Lung microvascular endothelial cell (primary cell): Measurements from ENCODE around the gene LACC1. TPM values are rescaled to one million over a fixed set of nuclear protein-coding genes. Genes with fewer than 3 reads are reported as not detected.
A peak's percentile ranks its signal among the peaks of the same experiment; 100 is the strongest.

Experiments
- DNase-seq, 2 donors: peaks; one replicate each; pipeline versions ENCODE4 v3.0.0 to v3.0.0-alpha.2; 2010; ENCODE audit warnings: low read depth in 2 of 2
- total RNA-seq: library from RNA; depleted of rRNA; stranded (reverse); fragments of >200 nt; gene quantifications from 2 replicates; pipeline ENCODE4 v1.2.1, GENCODE V29; 2014

Gene LACC1
- total RNA-seq, result 5.8 and 8.9 TPM in 2 replicates

DNA sequence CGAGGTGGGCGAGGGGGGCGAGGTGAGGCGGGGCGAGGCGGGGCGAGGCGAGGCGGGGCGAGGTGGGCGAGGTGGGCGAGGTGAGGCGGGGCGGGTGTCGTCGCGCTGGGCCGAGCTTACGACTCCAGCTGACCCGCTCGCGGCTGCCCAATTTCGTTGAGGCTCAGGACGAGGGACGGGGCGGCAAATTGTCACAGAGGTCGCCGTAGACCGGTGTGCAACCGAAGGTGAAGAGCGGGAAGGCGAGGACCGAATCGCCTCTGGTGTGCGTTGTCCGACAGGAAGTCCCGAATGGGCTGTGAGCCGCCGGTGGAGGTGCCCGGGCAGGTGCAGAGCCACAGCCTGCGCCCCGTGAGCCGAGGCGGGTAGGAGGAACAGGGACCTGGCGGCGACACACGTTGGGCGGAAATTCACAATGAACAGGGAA is at the start of gene LACC1:
TSS of gene LACC1 (plus strand) at position 150 of the 427 bp plus-strand sequence. CDS start 1,082 bp downstream, outside the sequence.
- no peak for DNase-seq

DNA sequence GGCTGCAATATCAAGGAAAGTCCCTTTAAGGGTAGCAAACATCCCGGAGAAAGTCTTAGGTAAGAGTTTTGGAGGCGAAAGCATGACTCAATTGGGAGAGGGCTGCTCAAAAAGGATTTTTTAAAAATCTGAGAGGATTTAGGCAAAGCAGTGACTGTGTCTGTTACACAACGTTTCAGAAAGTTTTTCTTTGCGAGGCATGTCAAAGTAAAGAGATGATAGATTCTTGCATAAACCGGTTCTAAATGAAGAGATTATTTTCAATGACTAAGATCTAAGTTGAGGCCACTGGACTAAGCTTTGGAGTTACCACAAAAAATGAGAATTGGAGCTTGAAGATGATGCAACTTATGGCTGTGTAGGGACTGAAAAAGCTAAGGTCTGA is 49.2 kb upstream of the LACC1 start:
- no peak for DNase-seq

DNA sequence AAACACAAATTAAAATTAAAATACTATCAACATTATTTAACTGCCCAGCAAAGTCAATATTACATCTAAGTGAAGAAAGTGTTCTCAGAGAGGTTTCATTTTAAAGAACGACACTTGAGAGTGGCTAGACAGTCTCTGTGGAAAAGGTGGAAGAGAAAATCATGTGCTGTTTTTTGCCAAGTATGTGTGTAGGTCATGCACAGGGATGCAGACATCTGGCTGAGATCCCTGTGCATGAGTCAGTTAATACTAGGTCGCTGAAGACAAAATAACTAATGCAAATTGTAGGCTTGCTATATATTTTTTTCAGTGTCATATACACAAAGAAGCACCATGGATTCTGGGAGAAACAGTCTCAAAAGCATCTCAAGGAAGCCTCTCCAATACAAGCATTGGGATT is 48.6 kb upstream of the LACC1 start:
- DNase-seq, result peak in 1 of 2 donors; percentile 5

DNA sequence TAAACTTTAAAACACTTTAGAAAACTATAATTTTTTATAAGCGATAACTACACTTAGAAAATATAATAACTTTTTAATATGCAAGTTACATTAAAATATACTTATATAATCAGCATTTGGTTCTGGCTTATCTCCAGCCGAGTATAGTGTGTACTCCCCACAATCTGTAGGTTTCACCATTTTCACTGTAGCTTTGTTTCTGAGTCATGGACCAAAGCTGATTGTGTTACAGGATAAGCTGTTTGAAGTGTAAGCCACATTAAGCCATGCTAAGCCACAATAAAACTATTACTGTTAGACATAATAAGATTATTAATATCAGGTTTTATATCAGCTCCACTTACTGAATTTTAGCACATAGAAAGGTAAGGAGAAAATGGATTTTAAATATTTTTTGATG is 44.0 kb upstream of the LACC1 start:
- no peak for DNase-seq

DNA sequence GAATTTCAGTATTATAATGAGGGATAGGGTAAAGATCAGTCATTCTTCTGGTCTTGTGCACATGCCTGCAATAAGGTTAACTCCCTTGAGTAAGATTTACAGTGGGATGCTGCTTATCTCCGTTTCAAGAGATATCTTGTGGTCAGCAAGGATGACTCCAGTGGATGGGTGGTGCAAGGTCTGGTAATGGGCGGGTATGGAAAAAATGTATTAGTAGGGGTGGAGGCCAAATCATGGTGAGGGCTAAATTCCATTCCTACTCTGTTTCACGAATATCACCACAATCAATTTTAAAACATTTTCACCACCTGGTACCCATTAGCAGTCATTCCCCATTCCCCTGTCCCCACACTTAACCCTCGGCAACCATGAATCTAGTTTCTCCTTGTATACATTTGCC is 40.8 kb upstream of the LACC1 start:
- DNase-seq, result no peak

DNA sequence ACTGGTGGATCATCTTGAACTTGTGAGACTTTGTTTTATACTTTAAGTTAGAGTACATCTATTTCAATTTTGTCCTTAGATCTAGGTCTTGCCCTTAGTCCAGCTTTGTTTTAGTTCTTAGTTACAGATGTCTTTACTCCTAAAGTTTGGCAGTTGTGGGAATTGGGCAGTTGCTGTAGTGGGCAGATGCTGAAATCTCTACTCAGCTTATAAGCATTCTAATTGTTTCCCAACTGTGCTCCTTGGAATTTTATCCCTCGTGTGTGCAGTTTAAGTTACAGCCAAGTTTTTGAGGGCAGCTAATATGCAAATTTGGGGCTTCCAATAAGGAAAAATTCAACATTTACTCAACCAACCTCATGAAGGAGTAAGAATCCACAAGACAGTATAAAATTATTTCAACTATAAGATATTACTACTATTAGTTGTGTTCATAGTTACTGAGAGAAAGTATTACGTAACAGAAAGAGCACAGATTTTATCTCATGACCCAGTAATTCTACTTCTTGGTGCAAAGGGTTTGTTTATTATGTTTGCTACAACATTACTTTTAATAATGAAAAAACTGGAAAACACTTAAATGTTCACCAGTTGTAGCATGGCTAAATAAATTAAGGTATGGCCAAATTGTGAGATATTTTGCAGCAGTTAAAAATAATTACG is 33.1 kb upstream of the LACC1 start:
- DNase-seq, result no peak

DNA sequence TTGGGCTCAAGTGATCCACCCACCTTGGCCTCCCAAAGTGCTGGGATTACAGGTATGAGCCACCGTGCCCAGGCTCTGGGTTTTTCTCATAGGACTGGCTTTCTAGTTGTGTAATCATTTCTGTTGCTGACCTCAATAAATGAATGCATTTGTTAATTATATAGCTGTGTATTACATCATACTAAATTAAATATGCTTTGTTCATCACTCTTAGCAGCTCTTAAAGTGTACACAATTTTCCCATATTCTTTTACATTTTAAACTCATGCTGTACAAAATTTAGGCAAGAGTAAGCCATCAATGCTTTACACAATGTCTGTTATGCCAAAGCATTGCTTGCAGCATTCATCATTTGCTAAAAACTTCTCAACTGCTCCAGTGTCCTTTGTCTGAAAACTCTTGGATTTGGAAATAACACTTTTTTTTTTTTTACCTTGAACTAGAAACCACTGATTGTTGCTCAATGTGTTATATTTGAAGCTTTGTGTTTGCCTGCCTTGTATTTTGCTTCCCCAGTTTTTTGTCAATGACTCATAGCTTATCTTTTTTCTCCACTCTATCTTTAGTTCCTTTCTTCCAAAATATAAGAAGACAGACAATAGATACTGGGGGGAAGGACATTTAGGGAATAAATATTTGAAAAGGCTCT is 31.6 kb upstream of the LACC1 start:
- peak; percentile 50 to 51 for DNase-seq

DNA sequence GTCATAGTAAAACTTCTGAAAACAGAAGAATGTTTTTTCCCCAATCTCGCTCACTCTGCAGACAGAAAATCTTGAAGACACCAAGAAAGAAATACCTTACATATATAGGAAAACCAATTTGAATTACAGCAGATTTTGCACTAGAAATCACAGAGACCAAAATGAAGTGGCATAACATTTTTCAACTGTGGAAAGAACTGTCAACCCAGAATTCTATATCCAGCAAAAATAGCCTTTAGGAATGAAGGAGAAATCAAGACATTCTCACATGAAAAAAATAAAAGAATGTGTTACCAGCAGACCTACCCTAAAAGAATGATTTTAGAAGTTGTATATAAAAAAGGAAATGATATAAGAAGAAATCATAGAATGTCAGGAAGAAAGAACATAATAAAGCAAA is 28.8 kb upstream of the LACC1 start:
- peak in 1 of 2 donors; percentile 14 for DNase-seq

DNA sequence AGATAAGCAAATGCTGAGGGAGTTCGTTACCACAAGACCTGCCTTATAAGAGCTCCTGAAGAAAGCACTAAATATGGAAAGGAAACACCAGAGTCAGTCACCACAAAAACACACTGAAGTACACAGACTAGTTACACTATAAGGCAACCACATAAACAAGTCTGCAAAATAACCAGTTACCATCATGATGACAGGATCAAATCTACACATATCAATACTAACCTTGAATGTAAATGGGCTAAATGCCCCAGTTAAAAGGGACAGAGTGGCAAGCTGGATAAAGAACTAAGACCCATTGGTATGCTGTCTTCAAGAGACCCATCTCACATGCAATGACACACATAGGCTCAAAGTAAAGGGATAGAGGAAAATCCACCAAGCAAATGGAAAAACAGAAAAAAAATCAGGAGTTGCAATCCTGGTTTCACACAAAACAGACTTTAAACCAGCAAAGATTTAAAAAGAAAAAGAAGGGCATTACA is 26.7 kb upstream of the LACC1 start:
- no peak for DNase-seq

DNA sequence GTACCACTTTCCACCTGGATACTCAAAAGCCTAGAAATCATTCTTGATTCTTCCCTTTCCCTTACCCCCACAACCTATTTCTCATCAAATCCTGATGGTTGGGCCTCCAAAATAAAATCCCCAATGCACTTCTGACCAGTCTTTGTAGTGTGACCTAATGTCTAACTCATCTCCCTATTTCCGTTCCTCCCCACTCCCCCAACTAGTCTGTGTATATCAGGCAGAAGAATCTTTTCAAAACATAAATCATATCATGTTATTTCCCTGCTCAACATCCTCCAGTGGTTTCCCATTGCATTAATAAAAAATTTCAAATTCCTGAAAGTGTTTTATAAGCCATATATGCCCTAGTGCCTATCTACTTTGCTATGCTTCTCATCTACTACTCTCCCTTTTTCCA is 17.8 kb upstream of the LACC1 start:
- DNase-seq, result peak; percentile 46 to 82

DNA sequence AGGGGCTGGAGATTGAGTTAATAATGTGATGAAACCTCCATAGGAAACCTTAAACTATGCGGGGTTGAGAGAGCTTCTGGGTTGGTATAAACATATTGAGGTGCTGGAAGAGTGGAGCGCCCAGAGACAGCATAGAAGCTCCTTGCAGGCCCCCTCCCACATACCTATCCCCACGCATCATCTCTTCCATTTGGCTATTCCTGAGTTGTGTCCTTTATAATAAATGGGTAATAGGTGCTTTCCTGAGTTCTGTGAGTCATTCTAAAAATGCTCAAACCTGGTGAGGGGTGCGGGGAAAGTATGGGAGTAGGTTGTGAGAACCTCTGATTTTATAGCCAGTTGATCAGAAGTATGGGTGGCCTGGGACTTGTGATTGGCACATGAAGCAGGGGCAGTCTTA is 14.8 kb upstream of the LACC1 start:
- DNase-seq, result no peak

DNA sequence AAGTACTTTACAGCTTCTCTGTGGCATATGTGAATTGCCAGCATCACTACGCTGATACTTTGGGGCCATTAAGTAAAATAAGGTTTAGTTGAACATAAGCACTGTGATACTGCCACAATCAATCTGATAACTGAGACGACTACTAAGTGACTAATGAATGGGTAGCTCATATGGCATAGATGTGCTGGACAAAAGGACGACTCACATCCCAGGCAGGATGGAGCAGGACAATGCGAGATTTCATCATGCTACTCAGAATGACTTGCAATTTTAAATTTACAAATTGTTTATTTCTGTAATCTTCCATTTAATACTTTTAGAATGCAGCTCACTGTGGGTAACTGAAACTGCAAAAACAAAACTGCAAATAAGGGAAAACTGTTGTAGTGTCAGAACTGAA is 13.8 kb upstream of the LACC1 start:
- peak; percentile 55 to 82 for DNase-seq

DNA sequence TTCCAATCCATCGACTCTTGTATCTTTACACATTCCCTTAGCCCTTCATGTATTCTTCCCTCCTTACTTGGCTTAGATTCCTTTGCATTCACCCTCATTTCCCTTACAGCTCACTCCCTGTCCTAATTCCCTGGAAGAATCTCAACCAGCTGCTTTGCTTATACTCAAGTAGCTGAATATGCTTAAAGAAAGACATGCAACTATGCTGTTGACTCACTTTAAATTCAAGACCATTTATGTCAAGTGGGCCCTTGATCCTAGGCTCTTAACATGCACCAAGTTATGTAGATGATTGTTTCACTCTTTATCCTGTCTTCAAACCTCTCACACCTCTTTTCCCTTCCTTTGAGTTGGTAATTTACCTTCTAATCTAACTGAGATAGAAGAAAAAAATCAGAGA is 7.5 kb upstream of the LACC1 start:
- no peak for DNase-seq

DNA sequence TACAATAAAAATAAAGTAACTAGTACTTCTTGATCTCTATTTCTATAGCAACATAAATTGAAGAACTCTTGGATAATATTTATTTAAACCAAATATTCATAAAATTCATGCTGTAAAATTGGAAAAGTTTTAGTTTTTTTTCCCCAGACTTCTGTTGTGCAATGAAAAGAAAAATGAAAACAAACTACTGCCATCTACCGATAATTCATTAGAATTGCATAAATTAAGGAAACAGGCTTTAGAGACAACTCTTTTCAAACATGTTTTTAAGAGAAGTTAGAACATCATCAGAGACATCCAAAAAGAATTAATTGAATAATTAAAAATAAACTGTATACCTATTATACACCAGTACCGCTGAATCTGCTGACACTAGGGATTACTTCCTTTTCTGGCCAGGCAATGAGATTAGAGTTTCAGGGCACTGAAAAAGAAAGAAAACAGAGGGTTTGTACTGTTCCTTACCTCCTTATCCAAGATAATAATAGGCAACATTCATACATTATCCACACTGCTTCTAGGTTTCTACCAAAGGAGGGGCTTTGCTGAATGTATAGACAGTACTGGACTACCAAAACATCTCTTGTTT is 5.1 kb upstream of the LACC1 start:
- peak; percentile 49 to 62 for DNase-seq

DNA sequence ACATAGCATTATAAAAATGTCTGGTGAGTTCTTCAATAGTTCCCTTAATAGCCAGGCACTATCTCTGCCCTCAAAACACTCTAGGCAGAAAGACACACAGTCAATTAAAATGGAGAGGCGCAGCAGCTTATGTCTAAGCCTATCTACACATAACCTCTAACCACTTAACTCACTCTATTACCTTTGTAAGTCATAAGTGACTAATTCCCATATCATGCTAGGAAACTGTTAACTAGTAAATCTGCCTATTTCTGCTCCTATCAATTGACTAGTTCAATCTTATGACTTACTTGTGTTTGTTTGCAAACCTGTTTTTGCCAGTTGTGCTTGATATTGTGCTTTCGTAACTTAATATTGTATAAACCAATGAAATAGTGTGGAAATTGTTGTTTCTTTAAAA is 3.3 kb upstream of the LACC1 start:
- DNase-seq, result no peak

DNA sequence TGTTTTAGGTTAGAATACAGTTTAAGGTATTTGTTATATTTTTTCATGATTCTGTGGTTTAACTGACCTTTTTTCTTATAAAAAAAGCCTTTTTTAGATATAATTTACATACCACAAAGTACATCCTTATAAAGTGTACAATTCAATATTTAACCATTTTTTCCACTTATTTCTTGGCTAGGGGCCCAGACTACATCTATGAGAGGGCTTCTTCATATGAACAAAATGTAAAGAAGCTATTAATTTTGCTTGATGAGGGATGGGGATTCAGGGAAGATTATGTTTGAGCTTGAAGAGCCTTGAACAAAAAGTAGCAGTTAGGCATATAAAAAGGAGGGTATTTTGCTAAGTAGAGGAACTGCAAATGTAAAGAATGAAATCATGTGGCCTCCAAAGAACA is 2.4 kb upstream of the LACC1 start:
- DNase-seq, result no peak

DNA sequence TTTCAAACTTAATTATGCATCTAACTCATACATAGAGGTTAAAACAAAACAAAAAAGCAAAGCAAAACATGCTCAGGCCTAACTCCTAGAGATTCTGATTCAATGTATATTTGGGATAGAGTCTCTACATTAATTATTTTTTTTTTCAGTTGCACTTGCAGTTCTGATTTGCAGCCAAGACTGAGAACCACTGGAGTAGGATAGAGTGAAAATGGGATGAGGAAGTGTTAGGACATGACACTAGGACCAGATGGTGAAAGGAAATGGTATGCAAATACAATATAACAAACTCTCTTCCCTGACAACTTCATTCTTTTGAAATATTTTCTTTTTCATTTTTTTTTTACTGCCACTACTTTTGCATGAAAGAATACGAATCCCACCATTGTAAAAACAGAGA is 1.9 kb upstream of the LACC1 start:
- peak in 1 of 2 donors; percentile 20 for DNase-seq

DNA sequence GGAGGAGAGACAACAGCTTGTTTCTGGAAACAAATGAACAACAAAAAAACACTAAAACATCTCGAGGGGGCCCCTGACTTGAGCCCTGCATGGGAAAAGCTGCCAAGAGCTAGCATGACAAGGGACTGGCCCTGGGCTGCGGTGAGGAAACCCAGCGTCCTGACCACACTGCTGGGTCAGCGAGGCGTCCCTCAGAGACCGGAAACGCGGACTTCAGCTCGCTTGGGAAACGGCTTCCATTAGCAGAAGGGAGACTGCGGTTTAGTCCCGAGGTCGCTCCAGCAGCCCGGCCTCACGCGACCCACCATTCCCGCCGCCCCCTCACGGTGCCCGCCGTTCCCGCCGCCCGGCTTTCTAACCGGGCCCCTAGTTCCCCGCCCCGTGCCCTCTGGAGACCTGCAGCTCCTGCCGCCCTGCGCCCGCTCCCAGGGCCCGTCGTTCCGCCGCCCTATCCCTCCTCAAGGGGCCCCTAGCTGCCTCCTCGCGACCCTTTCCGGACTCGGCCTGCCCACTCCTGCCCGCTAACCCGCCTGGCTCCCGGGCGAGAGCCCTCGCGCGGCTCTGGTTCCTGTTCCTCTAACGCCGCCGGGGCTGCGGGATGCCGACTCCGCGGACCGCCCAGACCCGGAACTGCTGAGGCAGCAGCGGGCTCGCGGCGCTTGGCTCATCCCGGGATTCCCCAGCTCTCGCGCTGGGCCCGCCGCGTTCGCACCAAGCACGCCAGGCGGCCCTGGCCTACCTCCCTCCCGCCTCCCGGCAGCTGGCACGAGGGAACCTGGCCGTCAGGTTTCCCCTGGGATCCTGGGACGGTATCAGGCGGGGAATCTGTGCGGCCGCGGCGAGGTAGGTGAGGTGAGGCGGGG is 581 bp upstream of the LACC1 start, which contains the start of gene CCDC122:
TSS of gene CCDC122 (minus strand) at position 849 of the 863 bp plus-strand sequence. CDS start 10,364 bp downstream, outside the sequence.
- peak; percentile 88 to 92 for DNase-seq

DNA sequence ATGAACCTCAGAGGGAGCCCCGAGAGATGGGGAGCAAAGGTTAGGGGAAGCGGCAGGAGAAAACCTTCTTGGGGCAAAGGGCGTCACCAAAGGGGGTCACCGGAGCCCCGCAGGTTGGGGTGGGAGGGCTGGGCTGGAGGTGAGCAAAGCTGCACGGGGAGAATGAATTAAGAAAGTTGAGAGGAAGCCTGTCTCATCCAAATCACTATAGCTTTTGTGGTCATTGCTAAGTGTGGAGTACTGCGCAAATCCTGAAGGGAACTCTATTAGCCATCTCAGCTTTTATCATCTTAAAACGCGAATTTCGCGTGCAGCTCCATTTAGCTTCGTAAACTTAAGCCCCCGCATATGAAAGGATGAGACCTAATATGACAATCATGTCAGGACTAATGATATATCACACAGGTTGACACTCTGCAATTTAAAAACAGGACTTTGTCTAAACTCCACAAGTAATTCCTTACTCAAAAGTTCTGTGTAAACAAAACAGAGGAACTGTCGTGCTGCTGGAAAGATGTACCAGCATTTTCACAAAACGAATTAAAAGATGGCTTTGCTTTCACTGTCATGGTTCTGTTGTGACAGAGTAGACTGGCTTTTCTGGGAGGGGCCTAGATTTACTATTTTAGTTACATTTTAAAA is 631 bp downstream of the LACC1 start:
- DNase-seq, result no peak

DNA sequence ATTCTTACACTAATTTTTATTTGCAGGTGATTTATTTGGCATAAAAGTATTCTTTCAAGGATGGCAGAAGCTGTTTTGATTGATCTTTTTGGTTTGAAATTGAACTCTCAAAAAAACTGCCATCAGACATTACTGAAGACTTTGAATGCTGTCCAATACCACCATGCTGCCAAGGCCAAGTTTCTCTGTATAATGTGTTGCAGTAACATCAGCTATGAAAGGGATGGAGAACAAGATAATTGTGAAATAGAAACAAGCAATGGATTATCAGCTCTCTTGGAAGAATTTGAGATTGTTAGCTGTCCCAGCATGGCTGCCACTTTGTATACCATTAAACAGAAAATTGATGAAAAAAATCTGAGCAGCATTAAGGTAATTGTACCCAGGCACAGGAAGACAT is 1.2 kb downstream of the LACC1 start:
- DNase-seq, result no peak

DNA sequence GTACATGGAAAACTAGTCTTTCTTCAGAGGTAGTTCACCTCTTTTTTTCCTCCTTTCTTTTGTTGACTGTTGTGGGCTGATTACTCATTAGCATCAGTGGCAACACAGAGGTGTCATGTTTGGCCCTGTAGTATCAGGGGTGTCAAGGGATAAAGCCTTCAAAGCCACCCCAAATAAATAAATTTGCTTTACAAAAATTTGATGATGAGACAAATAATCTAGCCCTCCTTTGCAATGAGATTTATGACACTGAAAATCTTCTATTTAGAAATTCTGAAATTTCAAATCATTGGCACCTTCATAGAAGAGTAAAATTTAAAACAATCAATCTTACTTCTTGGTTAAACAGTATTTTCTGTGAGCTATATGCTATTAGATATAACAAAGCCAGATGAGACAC is 1.9 kb downstream of the LACC1 start:
- no peak for DNase-seq
